GM12891 (cell line): ENCODE data around the gene GJB2. TPM values are rescaled to one million over a fixed set of nuclear protein-coding genes. Genes with fewer than 3 reads are reported as not detected.

Experiments
- DNase-seq: peaks from one replicate; pipeline ENCODE4 v3.0.0; 2011; ENCODE audit warnings: low spot score; ENCODE audit not compliant: insufficient read length
- FAIRE-seq: peaks from 2 replicates; lab custom pipeline; 2011; peaks lifted over from hg19 to GRCh38; lab: Jason Lieb, UNC
- PAX5 ChIP-seq: IDR thresholded peaks from 2 replicates; pipeline ENCODE4 v1.6.1; 2011; ENCODE audit warnings: low read length, moderate library complexity, mild to moderate bottlenecking; ENCODE audit not compliant: insufficient read depth, severe bottlenecking
- POLR2A ChIP-seq: IDR thresholded peaks from 2 replicates; pipeline ENCODE4 v1.6.1; 2011; ENCODE audit warnings: low read depth, low read length, control low read depth
- POLR2AphosphoS5 ChIP-seq: IDR thresholded peaks from 2 replicates; pipeline ENCODE4 v1.6.1; 2011; ENCODE audit warnings: low read depth, low read length, control low read depth
- POU2F2 ChIP-seq: IDR thresholded peaks from 2 replicates; pipeline ENCODE4 v1.6.1; 2011; ENCODE audit warnings: low read depth, mild to moderate bottlenecking, control low read depth, low read length, moderate library complexity
- SPI1 ChIP-seq: IDR thresholded peaks from 2 replicates; pipeline ENCODE4 v1.6.1; 2011; ENCODE audit warnings: low read depth, low read length, control low read depth
- TAF1 ChIP-seq: IDR thresholded peaks from 2 replicates; pipeline ENCODE4 v1.6.1; 2011; ENCODE audit warnings: low read depth, low read length, control low read depth
- polyA plus RNA-seq: library from polyadenylated mRNA; unstranded; fragments of >200 nt; gene quantifications from one replicate; pipeline ENCODE4 v1.2.1, GENCODE V29; 2012; ENCODE audit warnings: low read depth, missing spikeins, inconsistent platforms; ENCODE audit not compliant: missing spikeins

The GJB2 gene
- polyA plus RNA-seq: 3.1 TPM

DNA sequence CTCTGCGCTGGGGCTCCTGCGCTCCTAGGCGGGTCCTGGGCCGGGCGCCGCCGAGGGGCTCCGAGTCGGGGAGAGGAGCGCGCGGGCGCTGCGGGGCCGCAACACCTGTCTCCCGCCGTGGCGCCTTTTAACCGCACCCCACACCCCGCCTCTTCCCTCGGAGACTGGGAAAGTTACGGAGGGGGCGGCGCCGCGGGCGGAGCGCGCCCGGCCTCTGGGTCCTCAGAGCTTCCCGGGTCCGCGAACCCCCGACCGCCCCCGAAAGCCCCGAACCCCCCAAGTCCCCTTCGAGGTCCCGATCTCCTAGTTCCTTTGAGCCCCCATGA is at the start of gene GJB2:
TSS of gene GJB2 (minus strand) at position 103 of the 326 bp plus-strand sequence. CDS start 3,357 bp downstream, outside the sequence.
- DNase-seq (no peak), FAIRE-seq (no peak)
- TF ChIP-seq SPI1 (no peak), POLR2A (no peak), TAF1 (no peak), POU2F2 (no peak)

DNA sequence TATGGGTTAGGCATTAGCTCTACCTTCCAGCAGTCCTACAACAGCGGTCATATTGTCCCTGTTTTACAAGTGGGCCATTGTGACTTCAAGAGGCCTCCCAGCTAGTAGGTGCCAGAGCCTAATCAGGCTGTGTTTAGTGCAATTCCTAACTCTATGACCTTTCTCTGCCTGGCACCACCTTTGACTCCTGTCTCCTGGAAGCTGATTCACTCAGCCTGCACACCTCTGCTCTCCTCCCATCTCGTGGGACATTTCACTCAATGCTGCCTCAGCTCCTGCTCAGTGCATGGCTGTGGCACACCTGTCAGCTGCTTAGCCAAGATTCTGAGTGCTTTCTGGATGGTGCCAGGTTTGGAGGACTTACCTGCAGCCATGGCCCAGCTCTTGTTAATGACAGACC is 48.9 kb upstream of the GJB2 start:
- no peak for FAIRE-seq
- no peak for DNase-seq

DNA sequence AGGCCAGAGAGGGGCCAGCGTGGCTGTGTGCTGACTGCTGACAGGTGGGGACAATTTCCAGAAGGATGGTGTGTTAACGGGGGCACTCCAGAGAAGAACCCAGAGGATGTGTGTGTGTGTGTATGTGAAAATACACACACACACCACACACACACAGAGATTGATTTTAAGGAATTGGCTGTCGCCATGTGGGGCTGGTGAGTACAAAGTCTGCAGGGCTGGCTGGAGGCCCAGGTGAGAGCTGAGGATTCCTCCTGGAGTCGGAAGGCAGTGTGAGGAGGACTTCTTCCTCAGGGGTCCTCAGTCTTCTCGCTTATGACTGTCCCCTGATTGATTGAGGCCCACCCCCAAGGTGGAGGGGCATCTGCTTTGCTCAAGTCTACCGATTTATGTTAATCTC is 47.0 kb upstream of the GJB2 start:
- no peak for TF ChIP-seq PAX5
- no peak for TF ChIP-seq SPI1
- TF ChIP-seq TAF1: no peak
- no peak for TF ChIP-seq POU2F2
- TF ChIP-seq POLR2AphosphoS5: no peak
- TF ChIP-seq POLR2A: no peak
- FAIRE-seq: no peak
- no peak for DNase-seq

More for the DNA sequence above, 48.9 kb upstream of the GJB2 start:
- TF ChIP-seq POLR2A (no peak), PAX5 (no peak), POLR2AphosphoS5 (no peak), TAF1 (no peak), SPI1 (no peak), POU2F2 (no peak)

DNA sequence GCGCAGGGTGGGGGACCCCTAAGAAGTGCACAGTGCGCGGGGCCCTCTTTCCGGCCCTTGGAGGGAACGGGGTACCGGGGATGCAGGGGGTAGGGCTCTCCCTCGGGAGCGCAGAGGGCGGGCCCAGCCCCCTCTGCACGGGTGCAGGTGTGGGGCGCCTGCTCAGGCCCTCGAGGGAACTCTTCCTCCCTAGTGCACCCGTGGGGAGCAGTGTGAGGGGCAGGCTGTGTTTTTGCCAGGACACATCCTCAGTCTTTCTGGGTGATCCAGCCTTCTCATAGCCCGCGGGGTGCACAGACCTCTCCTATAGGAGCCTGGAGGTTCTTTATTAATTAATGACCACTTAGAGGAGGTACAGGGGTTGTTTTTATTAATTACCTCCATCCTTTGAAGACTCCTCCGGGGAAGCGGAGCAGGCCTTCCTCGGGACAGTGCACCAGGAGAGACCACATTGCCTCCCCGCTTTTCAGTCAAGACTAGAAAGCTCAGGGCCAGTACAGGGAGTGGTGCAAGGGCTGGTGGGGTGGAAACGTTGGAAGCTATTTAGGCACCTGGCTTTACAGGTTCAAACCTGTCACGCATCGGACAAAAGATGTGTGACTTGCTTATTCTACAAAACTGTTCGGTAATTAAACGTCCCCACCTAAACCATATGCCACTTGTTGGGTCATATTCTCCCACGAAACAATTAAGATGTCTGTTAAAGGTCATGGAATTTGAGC is 40.0 kb upstream of the GJB2 start:
- no peak for DNase-seq
- FAIRE-seq: no peak
- TF ChIP-seq POU2F2 (no peak), TAF1 (no peak), SPI1 (no peak), POLR2AphosphoS5 (no peak), POLR2A (no peak), PAX5 (no peak)

DNA sequence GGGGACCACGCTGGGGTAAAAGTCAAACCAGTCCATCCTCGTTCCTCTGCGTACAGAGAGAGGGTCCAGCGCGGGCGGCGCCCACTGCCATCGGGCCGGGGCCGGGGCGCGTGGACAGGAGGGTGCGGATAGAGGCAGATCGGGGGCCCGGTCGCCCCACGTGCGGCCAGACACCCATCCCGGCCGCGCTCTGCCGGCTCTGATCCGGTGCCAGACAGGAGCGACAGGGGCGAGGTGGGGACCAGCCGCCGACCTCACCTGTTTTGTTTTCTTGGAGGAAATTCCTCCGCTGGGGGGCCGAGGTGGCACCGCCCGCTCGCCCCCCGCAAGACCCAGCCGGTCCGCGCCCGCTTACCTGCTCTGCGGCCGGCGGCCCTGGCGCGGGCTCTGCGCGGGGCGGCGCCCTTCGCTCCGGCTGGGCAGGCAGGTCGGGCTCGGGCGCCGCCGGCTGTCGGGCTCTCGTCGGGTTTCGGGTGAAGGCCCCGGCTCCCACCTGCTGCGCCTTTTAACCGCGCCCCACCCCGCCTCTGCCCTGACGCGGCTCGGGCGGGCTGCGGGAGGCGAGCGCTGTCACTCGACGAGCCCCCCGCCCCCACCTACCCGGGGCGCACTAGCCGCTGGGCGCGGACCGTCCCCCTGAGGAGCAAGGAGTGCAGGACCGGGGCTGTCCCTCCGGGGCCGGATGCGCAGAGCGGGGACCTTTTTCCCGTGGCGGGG is 39.3 kb upstream of the GJB2 start, which contains the start of gene GJB6:
TSS of gene GJB6 (minus strand) at position 481 of the 717 bp plus-strand sequence. CDS start 8,839 bp downstream, outside the sequence.
- FAIRE-seq (no peak), DNase-seq (peak; percentile 66)
- TF ChIP-seq SPI1: no peak
- no peak for TF ChIP-seq TAF1
- TF ChIP-seq POU2F2: no peak
- no peak for TF ChIP-seq PAX5
- TF ChIP-seq POLR2AphosphoS5: no peak
- TF ChIP-seq POLR2A: no peak

DNA sequence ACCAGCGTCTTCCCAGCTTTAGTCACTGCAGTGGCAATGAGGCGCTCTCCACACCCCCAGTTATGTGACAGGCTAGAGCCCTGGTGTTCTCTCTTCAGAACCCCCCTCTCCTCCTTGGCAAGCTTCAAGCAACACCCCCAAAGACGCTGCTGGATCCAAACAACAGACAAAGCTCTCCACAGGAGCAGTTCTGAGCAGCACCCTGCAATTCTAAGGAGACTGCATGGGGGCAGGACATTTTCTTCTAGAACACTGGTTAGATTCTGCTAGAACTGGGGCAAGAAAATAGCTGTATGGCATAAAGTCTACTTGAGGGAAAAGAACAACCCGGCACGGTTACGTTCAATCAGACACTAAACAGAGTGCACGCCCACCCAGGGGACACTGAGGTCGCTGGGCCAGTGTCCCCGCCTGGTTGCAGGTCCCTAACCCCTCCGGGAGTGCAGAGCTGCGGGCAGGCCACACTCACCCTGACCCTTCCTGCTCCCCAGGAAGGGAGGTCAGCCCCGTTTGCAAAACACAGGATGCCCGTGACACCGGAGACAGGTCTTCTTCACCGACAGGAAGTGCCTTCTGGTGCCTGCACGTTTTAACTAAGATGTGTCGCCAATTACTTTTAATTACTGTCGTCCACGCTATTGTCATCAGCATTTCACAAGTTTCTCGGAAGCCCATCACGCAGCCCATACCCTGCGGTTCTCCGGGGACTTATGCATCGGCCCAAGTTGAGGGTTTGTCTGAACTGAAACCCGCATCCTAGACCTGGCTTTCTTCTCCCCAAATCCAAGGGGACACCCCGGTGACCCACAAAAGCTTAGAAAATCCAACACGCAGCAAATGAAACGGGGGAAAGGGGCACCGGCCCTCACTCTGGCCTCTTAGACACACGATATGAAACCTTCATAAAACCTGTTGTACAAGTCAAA is 38.4 kb upstream of the GJB2 start:
- FAIRE-seq (peak; percentile 57), DNase-seq (peak; percentile 26)
- TF ChIP-seq TAF1 (no peak), POLR2A (no peak), SPI1 (no peak), POU2F2 (no peak), POLR2AphosphoS5 (no peak), PAX5 (no peak)

DNA sequence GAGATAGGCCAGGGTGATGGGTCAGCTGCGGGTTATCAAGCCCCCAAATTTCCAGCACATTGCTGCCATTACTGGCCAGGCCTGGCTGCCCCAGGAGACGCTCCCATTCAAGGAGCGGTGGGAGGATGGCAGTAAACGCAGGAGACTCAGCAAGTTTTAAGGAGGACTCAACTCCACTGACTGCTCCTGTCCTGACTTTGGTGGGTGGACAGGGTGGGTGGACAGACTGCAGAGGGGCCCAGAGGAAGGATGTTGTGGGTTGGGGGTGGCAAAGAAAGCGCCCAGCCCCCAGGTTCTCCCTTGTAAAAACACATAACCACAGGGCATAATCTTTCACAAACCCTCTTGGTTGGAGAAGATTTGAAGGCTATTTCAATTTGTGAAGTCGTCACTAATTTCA is 35.0 kb upstream of the GJB2 start:
- TF ChIP-seq POLR2AphosphoS5 (no peak), POLR2A (no peak), SPI1 (no peak), PAX5 (no peak), POU2F2 (no peak), TAF1 (no peak)
- DNase-seq (no peak), FAIRE-seq (no peak)

DNA sequence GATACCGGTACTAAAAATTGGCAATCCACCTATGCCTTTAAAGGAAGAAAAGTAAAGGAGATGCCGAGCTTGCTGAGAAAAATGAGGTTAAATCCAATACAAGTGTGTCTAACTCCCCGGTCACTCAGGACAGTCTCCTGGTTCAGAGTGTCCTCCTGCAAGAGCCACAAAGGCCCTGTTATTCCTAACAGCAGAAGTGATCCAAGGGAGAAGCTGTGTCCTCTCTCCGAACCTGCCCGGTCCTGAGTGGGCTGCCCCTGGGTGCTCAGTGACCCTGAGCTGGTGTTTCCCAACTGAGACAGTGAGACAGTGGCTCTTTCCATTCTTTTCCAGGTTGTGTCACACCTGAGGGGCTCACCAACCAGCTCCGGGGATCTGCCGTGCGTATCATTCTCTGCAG is 34.5 kb upstream of the GJB2 start:
- TF ChIP-seq POU2F2: no peak
- TF ChIP-seq PAX5: no peak
- TF ChIP-seq TAF1: no peak
- no peak for TF ChIP-seq POLR2AphosphoS5
- no peak for TF ChIP-seq SPI1
- no peak for TF ChIP-seq POLR2A
- no peak for DNase-seq
- FAIRE-seq: no peak
